ENCODE results near the gene RELCH.

The RELCH gene

GRCh38 chr18:62343316-62343715 is 156.3 kb downstream of the RELCH start:
- Histone ChIP-seq H3K4me1 (no peaks in the 10 kb centered on the region), H3K4me3 (ENCODE audit: low read depth, low read length) (no peak overlapping the region), H3K36me3 (no peaks in the 10 kb centered on the region), H3K9me3 (no peaks in the 10 kb centered on the region), H3K27me3 (no peaks in the 10 kb centered on the region)
- DNase-seq = no peak
- no peak for TF ChIP-seq CTCF (IDR thresholded peaks at IDR 0.05; ENCODE audit: low read depth, low read length)

- Histone ChIP-seq H3K4me1 (no peaks in the 10 kb centered on the region), H3K27me3 (no peaks in the 10 kb centered on the region), H3K36me3 (no peaks in the 10 kb centered on the region), H3K4me3 (ENCODE audit: low read depth, low read length) (no peak overlapping the region), H3K9me3 (no peaks in the 10 kb centered on the region)
- no peak for TF ChIP-seq CTCF (IDR thresholded peaks at IDR 0.05; ENCODE audit: low read depth, low read length)
- DNase-seq = no peak
Measured at GRCh38 chr18:62345909-62346308, 158.9 kb downstream of the RELCH start.

GRCh38 chr18:62346333-62347088 is 159.5 kb downstream of the RELCH start:
- no peak for DNase-seq
- no peak overlapping the region for H3K4me3 ChIP-seq (ENCODE audit: low read depth, low read length)
- H3K36me3 ChIP-seq = no peaks in the 10 kb centered on the region
- H3K27me3 ChIP-seq = no peaks in the 10 kb centered on the region
- no peaks in the 10 kb centered on the region for H3K9me3 ChIP-seq
- no peaks in the 10 kb centered on the region for H3K4me1 ChIP-seq
- TF ChIP-seq CTCF (IDR thresholded peaks at IDR 0.05; ENCODE audit: low read depth, low read length) = no peak

GRCh38 chr18:62347089-62347506 is 160.0 kb downstream of the RELCH start:
- no peaks in the 10 kb centered on the region for H3K4me1 ChIP-seq
- DNase-seq = no peak
- no peak for TF ChIP-seq CTCF (IDR thresholded peaks at IDR 0.05; ENCODE audit: low read depth, low read length)
- H3K9me3 ChIP-seq = no peaks in the 10 kb centered on the region
- no peaks in the 10 kb centered on the region for H3K27me3 ChIP-seq
- no peak overlapping the region for H3K4me3 ChIP-seq (ENCODE audit: low read depth, low read length)
- H3K36me3 ChIP-seq = no peaks in the 10 kb centered on the region

GRCh38 chr18:62348474-62348873 is 161.4 kb downstream of the RELCH start:
- Histone ChIP-seq H3K4me3 (ENCODE audit: low read depth, low read length) (no peak overlapping the region), H3K36me3 (no peaks in the 10 kb centered on the region), H3K27me3 (no peaks in the 10 kb centered on the region), H3K9me3 (no peaks in the 10 kb centered on the region), H3K4me1 (no peaks in the 10 kb centered on the region)
- DNase-seq = no peak
- no peak for TF ChIP-seq CTCF (IDR thresholded peaks at IDR 0.05; ENCODE audit: low read depth, low read length)

- no peaks in the 10 kb centered on the region for H3K36me3 ChIP-seq
- H3K4me3 ChIP-seq (ENCODE audit: low read depth, low read length) = no peak overlapping the region
- no peak for TF ChIP-seq CTCF (IDR thresholded peaks at IDR 0.05; ENCODE audit: low read depth, low read length)
- H3K27me3 ChIP-seq = no peaks in the 10 kb centered on the region
- no peaks in the 10 kb centered on the region for H3K4me1 ChIP-seq
- no peak for DNase-seq
- H3K9me3 ChIP-seq = no peaks in the 10 kb centered on the region
Measured at GRCh38 chr18:62353170-62353569, 166.1 kb downstream of the RELCH start.

All from BE2C (cell line).